Progenitor cell of endocrine pancreas (in vitro differentiated cells): ENCODE data around the gene RFX2. TPM values are rescaled to one million over a fixed set of nuclear protein-coding genes. Genes with fewer than 3 reads are reported as not detected.

Experiments used
- DNase-seq: peaks from one replicate; pipeline ENCODE4 v3.0.0; 2021; ENCODE audit warnings: low spot score; ENCODE audit not compliant: unreplicated experiment
- H3K27ac Mint-ChIP-seq: 2 replicates; pipeline ENCODE4 v1.8.0; 2021; ENCODE audit warnings: mild to moderate bottlenecking, moderate library complexity, mixed read lengths
- H3K27me3 Mint-ChIP-seq: 2 replicates; pipeline ENCODE4 v1.8.0; 2021; ENCODE audit warnings: mixed read lengths
- H3K36me3 Mint-ChIP-seq: 2 replicates; pipeline ENCODE4 v1.8.0; 2022; ENCODE audit warnings: mixed read lengths; ENCODE audit not compliant: insufficient read depth
- H3K4me1 Mint-ChIP-seq: 2 replicates; pipeline ENCODE4 v1.8.0; 2021; ENCODE audit warnings: low read depth, mixed read lengths
- H3K4me3 Mint-ChIP-seq: 2 replicates; pipeline ENCODE4 v1.8.0; 2021; ENCODE audit warnings: low read depth, mild to moderate bottlenecking, moderate library complexity, mixed read lengths
- H3K9me3 Mint-ChIP-seq: 2 replicates; pipeline ENCODE4 v1.8.0; 2021; ENCODE audit warnings: low read depth, mixed read lengths
- CTCF ChIP-seq: fragments of 200-600 bp; sonication (generic); IDR thresholded peaks from one replicate; pipeline ENCODE4 v1.5.0; 2021; ENCODE audit warnings: antibody characterized with exemption, mild to moderate bottlenecking; ENCODE audit not compliant: unreplicated experiment
- total RNA-seq: library from RNA; stranded (reverse); gene quantifications from 2 replicates; pipeline ENCODE4 v1.2.1, GENCODE V29; 2021

The RFX2 gene
- total RNA-seq, 1 donor from 2014 or later: 24.2 TPM

DNA sequence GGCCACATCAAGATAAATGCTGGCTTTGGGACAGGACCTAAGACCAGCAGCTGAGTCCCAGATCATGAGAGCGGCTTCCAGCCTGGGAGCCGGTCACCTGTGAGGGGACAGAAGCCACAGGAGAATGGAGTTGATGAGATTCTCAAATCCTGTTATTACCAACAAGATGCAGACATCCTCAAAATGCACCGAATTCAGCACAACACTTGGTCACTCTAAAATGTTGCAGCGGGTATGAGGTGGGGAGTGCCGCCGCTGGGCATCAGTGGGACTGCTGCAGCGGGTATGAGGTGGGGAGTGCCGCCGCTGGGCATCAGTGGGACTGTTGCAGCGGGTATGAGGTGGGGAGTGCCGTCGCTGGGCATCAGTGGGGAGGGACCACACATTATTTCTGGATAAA, 153.6 kb downstream of the RFX2 start:
- Mint-ChIP-seq H3K27me3 (no peaks in the 10 kb centered on the region), H3K27ac (no peak overlapping the region), H3K4me3 (no peak overlapping the region), H3K36me3 (no peaks in the 10 kb centered on the region), H3K4me1 (peaks cover 60% of the 10 kb centered on the region), H3K9me3 (no peaks in the 10 kb centered on the region)
- DNase-seq: no peak
- TF ChIP-seq CTCF: no peak

DNA sequence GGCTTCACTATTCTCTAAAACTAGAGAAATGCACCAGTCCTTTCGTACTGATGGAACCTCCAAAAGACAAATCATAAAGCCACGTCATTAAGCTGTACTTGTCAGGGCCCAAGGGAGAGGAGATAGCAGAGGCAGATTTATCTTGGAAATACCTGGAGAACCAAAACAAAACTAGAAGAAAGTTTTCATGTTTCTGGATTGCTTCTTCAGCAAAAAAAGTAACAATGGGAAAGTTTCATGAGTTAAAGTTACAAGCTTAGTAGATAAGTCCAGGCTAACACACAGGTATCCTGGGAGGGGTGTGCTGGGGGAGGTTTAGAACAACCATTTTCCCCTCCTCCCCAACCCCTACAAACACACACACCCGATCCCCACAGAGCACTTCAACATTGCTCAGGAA, 154.0 kb downstream of the RFX2 start:
- Mint-ChIP-seq H3K27me3 (no peaks in the 10 kb centered on the region), H3K27ac (peak overlapping the region; percentile 46), H3K36me3 (no peaks in the 10 kb centered on the region), H3K4me1 (peaks cover 62% of the 10 kb centered on the region), H3K4me3 (no peak overlapping the region), H3K9me3 (no peaks in the 10 kb centered on the region)
- no peak for DNase-seq
- TF ChIP-seq CTCF: no peak

GRCh38 chr19:5955636-5955935, 154.7 kb downstream of the RFX2 start:
- Mint-ChIP-seq H3K9me3 (no peaks in the 10 kb centered on the region), H3K4me1 (peaks cover 61% of the 10 kb centered on the region), H3K36me3 (peaks cover 2% of the 10 kb centered on the region)

DNA sequence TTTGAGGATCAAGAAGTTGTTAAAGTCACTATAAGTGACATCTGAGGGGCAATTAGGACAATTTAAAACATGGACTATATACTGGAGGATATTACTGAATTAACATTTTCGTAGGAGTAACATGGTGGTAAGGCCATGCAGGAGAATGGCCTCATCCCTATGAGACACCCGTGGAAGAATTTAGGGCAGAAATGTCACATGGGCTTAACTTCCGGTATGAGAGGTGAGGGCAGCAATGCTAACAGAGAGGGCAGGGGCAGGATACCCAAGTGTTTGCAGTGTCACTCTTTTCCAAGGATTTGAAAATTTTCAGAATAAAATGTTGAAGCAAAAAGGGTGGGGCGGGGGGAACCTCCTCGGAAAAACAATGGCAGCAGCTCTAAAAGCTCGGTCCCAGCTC, 156.0 kb downstream of the RFX2 start:
- Mint-ChIP-seq H3K27me3 (no peaks in the 10 kb centered on the region), H3K36me3 (peaks cover 4% of the 10 kb centered on the region), H3K4me3 (no peak overlapping the region), H3K27ac (peak overlapping the region; percentile 90), H3K4me1 (peaks cover 66% of the 10 kb centered on the region), H3K9me3 (no peaks in the 10 kb centered on the region)
- no peak for TF ChIP-seq CTCF
- no peak for DNase-seq

More at GRCh38 chr19:5955636-5955935, 154.7 kb downstream of the RFX2 start:
- Mint-ChIP-seq H3K27me3 (no peaks in the 10 kb centered on the region), H3K4me3 (no peak overlapping the region), H3K27ac (peak overlapping the region; percentile 16)
- no peak for TF ChIP-seq CTCF
- no peak for DNase-seq

DNA sequence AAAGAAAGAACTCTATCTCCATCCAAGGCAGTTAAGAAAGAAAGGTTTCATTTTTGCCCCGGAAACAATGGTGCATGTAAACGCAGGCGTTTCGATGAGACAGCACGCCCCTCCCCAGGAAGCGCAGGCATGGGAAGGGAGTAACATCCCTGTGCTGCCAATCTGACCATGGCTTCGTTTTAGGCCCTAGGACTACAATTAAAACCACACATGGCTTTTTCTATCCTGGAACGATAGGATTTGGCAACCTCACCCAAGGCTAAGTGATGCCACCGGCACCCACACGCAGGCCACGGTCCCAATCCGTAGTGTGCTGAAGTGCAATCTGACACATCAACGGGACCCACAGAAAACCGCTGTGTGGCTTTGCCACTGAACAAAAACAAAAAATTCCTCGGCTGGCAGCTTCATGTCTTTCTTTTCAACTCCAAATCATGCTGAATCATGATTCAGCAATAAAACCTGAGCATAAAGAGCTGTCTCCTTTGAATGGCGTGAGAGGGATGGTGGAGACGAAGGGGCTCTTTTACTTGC, 156.6 kb downstream of the RFX2 start:
- Mint-ChIP-seq H3K36me3 (peaks cover 4% of the 10 kb centered on the region), H3K9me3 (no peaks in the 10 kb centered on the region), H3K4me3 (no peak overlapping the region), H3K27ac (peak overlapping the region; percentile 90), H3K4me1 (peaks cover 67% of the 10 kb centered on the region), H3K27me3 (no peaks in the 10 kb centered on the region)
- no peak for DNase-seq
- TF ChIP-seq CTCF: no peak
